SK-N-SH treated with all-trans-retinoic acid at 6 μM for 48 hours (cell line): ENCODE data around the gene HSD17B1.

Experiments
- ARNTL ChIP-seq: fragments of 450-650 bp; formaldehyde crosslinking; IDR thresholded peaks from 2 replicates; pipeline ENCODE4 v1.5.0; 2020; ENCODE audit warnings: low read depth, mild to moderate bottlenecking, moderate library complexity, borderline replicate concordance
- PPARA ChIP-seq: fragments of 250-450 bp; sonication (Bioruptor Pico); IDR thresholded peaks from 2 replicates; pipeline ENCODE4 v1.5.0; 2020; ENCODE audit warnings: mild to moderate bottlenecking, borderline replicate concordance
- SNAI2 ChIP-seq: fragments of 250-450 bp; sonication (Bioruptor Pico); IDR thresholded peaks from 2 replicates; pipeline ENCODE4 v1.5.0; 2020; ENCODE audit warnings: mild to moderate bottlenecking, moderate library complexity
- ZNF70 ChIP-seq: fragments of 450-650 bp; formaldehyde crosslinking; IDR thresholded peaks from 2 replicates; pipeline ENCODE4 v1.5.0; 2020; ENCODE audit warnings: mild to moderate bottlenecking, moderate library complexity
- TF ChIP-seq, protein P1 (sequence below): fragments of 250-450 bp; sonication (Bioruptor Pico); IDR thresholded peaks from 2 replicates; pipeline ENCODE4 v1.5.1; 2020; ENCODE audit warnings: low read depth, mild to moderate bottlenecking, moderate library complexity

GRCh38 chr17:42591411-42591810, 38.7 kb downstream of the HSD17B1 start:
- TF ChIP-seq SNAI2 (CRISPR knock-in tag) (no peak), ZNF70 (CRISPR knock-in tag) (no peak), PPARA (no peak), ARNTL (CRISPR knock-in tag) (no peak)
- TF ChIP-seq, protein P1, sequence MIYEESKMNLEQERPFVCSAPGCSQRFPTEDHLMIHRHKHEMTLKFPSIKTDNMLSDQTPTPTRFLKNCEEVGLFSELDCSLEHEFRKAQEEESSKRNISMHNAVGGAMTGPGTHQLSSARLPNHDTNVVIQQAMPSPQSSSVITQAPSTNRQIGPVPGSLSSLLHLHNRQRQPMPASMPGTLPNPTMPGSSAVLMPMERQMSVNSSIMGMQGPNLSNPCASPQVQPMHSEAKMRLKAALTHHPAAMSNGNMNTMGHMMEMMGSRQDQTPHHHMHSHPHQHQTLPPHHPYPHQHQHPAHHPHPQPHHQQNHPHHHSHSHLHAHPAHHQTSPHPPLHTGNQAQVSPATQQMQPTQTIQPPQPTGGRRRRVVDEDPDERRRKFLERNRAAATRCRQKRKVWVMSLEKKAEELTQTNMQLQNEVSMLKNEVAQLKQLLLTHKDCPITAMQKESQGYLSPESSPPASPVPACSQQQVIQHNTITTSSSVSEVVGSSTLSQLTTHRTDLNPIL (CRISPR knock-in tag), result no peak
